HUES64 (cell line): Measurements from ENCODE around the gene LHFPL2. TPM values are rescaled to one million over a fixed set of nuclear protein-coding genes. Genes with fewer than 3 reads are reported as not detected.
"Not testable (repeated sequence)": the region's sequence is repeated elsewhere in the genome, so short reads cannot be mapped to it uniquely, and the experiment has no call there.

Experiments
- H3K27ac ChIP-seq: 2 replicates; pipeline ENCODE4 v1.7.0; 2013; ENCODE audit warnings: low read depth, low read length, inconsistent platforms
- H3K27me3 ChIP-seq: 2 replicates; pipeline ENCODE4 v1.6.1; 2013; ENCODE audit warnings: mild to moderate bottlenecking, low read length; ENCODE audit not compliant: insufficient read depth
- H3K36me3 ChIP-seq: 2 replicates; pipeline ENCODE4 v1.6.1; 2013; ENCODE audit warnings: mild to moderate bottlenecking, low read length; ENCODE audit not compliant: insufficient read depth
- H3K4me1 ChIP-seq: 2 replicates; pipeline ENCODE4 v1.6.1; 2013; ENCODE audit warnings: mild to moderate bottlenecking, low read length, moderate library complexity; ENCODE audit not compliant: insufficient read depth
- H3K4me3 ChIP-seq: 2 replicates; pipeline ENCODE4 v1.5.1; 2013; ENCODE audit warnings: mild to moderate bottlenecking, low read length, moderate library complexity
- H3K9ac ChIP-seq: 2 replicates; pipeline ENCODE4 v1.6.1; 2013; ENCODE audit warnings: mild to moderate bottlenecking, low read depth, low read length
- H3K9me3 ChIP-seq: 2 replicates; pipeline ENCODE4 v1.6.1; 2013; ENCODE audit warnings: low read depth, low read length; ENCODE audit not compliant: insufficient read depth
- WGBS: fragments of 150-250, 120-280 bp; methylation state at CpG from one replicate; pipeline ENCODE4 v1.1.7; 2013; ENCODE audit warnings: missing lambda C conversion rate; 5-methylcytosine and 5-hydroxymethylcytosine counted together
- polyA plus RNA-seq, 2 experiments: library from polyadenylated mRNA; stranded (reverse); fragments of 50-300 nt; gene quantifications; one replicate each; pipeline ENCODE4 v1.2.3, GENCODE V29; 2013

The LHFPL2 gene, protein sequence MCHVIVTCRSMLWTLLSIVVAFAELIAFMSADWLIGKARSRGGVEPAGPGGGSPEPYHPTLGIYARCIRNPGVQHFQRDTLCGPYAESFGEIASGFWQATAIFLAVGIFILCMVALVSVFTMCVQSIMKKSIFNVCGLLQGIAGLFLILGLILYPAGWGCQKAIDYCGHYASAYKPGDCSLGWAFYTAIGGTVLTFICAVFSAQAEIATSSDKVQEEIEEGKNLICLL
- polyA plus RNA-seq (2013, experiment 1 of 2), result 22.9 TPM
- polyA plus RNA-seq (2013, experiment 2 of 2), result 22.4 TPM

DNA sequence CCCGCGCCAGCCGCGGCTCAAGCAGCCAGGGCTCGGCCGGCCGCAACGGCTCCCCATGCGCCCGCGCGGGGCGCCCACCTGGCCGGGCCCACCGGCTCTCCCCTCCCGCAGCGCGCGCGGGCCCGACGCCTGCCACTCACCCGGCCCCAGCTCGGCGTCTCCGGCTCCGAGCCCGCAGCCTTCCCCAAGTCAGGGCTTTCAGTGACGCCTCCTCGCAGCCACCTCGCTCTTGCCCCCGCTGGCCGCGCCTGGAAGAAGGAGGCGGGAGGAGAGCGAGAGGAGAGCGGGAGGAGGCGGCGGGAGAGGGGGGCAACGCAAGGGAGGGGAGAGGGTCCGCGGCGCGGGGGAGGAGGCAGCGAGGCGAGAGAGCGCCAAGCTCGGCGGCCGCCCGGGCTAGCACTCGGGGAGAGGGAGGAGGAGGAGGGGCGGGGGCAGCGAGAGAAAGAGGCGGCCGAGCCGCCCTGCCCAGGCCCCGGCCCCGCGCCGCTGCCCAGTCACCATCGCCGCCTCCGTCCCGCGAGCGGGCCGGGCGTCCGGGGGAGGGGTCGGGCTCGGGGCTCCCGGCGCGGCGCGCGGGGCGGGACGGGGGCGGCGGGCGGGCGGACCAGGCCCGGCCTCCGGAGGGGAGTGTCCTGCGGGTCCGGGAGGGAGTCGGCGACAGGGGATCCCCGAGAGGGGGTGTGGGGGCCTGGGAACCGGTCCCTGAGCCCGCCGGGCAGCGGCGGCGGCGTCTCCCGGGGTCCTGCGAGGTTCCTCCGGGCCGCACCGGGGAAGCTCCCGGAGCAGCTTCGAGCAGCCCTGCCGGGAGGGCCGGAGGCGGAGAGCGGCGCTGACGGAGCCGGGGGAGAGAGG, at the start of gene LHFPL2:
TSS of gene LHFPL2 (minus strand) at position 414 of the 852 bp plus-strand sequence. CDS start 138,559 bp downstream, outside the sequence.
- Histone ChIP-seq H3K27me3 (no peaks in the 10 kb centered on the region), H3K9ac (peak within 1 kb of the TSS; percentile 79), H3K4me1 (peaks cover 26% of the 10 kb centered on the region), H3K27ac (peak within 1 kb of the TSS; percentile 85), H3K9me3 (no peaks in the 10 kb centered on the region), H3K36me3 (peaks cover 13% of the 10 kb centered on the region; the same call in 1 of the 2 replicates), H3K4me3 (peak within 1 kb of the TSS; percentile 89)
- WGBS, result under 1% methylated on average over 112 of the region's 112 CpGs

DNA sequence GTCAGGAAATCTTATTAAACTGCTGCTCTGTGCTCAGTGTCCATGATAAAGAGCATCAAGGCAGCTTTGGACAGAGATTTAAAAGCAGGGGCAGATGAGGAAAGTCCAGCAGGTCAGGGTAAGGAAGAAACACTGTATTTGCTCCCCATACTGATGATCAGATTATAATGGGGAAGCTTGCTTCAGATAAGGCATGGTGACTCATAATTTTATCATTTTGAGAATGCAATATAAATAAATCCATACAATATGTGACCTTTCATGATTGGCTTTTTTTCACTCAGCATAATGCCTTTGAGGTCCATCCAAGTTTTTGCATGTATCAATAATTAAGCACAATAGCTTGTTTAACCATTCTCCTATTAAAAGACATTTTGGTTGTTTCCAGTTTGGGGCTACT, 48.1 kb upstream of the LHFPL2 start:
- no peaks in the 10 kb centered on the region for H3K36me3 ChIP-seq
- H3K27ac ChIP-seq, result no peak overlapping the region
- H3K9ac ChIP-seq, result no peak overlapping the region
- peaks cover 2% of the 10 kb centered on the region; the same call in 1 of the 2 replicates for H3K4me1 ChIP-seq
- H3K4me3 ChIP-seq, result no peak overlapping the region
- H3K9me3 ChIP-seq, result no peaks in the 10 kb centered on the region
- no peaks in the 10 kb centered on the region for H3K27me3 ChIP-seq

- H3K27me3 ChIP-seq, result not testable (repeated sequence)
- WGBS, result 87% methylated on average over 4 of the region's 4 CpGs
Measured at GRCh38 chr5:78696052-78696451, 47.5 kb upstream of the LHFPL2 start.

DNA sequence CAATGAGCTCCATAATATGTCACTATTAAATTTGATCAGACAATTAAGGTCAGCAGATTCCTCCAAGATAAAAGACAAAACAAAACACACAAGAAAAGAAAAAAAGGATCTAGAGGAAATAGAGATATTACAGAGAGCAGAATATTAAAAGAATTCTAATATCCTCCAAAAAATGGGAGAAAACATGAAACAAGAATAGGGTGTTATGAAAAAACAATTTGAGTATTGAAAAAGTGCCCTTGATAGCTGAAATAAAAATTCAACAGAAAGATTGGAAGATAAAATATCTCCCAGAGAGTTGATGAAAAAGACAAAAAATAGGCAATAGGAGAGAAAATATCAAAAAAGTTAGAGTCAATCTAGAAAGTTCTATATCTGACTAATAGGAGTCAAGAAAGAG, 44.8 kb upstream of the LHFPL2 start:
- Histone ChIP-seq H3K27me3 (no peaks in the 10 kb centered on the region), H3K4me1 (peaks cover 20% of the 10 kb centered on the region), H3K9ac (no peak overlapping the region), H3K27ac (no peak overlapping the region), H3K9me3 (no peaks in the 10 kb centered on the region), H3K36me3 (no peaks in the 10 kb centered on the region), H3K4me3 (no peak overlapping the region)

More at GRCh38 chr5:78696052-78696451, 47.5 kb upstream of the LHFPL2 start:
- not testable (repeated sequence) for H3K9ac ChIP-seq, H3K4me3 ChIP-seq, H3K27ac ChIP-seq, H3K36me3 ChIP-seq, H3K9me3 ChIP-seq, H3K4me1 ChIP-seq

- no peak overlapping the region for H3K4me3 ChIP-seq
- H3K36me3 ChIP-seq, result no peaks in the 10 kb centered on the region
- H3K9ac ChIP-seq, result no peak overlapping the region
- WGBS, result 68% methylated on average over 2 of the region's 2 CpGs
- H3K4me1 ChIP-seq, result peaks cover 20% of the 10 kb centered on the region
- no peaks in the 10 kb centered on the region for H3K9me3 ChIP-seq
- no peak overlapping the region for H3K27ac ChIP-seq
- no peaks in the 10 kb centered on the region for H3K27me3 ChIP-seq
Measured at GRCh38 chr5:78691084-78691960, 42.8 kb upstream of the LHFPL2 start.

DNA sequence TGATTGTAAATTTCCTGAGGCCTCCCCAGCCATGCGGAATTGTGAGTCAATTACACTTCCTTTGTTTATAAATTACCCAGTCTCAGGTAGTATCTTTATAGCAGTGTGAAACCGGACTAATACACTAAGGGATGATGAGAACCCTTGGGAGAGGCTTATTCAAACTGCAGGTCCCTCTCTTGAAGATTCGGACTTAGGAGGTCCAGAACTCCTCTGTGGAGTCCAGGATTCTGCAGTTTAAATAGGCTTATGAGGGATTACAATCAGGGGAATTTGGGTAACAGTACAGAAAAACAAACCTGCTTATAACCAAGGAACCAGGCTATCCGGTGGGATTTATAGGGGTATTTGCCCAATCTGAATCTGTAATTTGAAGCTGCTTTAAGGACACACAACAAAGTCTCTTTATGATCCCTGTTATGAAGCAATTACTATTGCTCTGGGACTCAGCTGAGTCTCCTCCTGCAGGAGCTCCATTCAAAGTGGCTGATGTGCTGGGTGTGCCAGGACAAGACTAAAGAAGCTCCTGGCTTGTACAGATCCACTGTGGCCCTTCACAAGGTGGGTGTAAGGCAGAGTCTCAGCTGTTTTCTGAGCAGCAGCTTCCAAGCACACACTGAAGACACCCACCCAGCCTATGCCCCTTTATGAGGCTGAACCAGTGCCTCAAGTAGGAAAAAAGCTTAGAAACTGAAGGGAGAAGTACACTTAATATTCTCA, 41.8 kb upstream of the LHFPL2 start:
- Histone ChIP-seq H3K9ac (no peak overlapping the region), H3K4me1 (peaks cover 20% of the 10 kb centered on the region), H3K27ac (0 out of 2 replicates have a peak overlapping the region, but pooled peaks have one; percentile 35), H3K9me3 (no peaks in the 10 kb centered on the region), H3K36me3 (no peaks in the 10 kb centered on the region), H3K4me3 (no peak overlapping the region), H3K27me3 (no peaks in the 10 kb centered on the region)
- WGBS, result 62% methylated on average over 4 of the region's 4 CpGs

DNA sequence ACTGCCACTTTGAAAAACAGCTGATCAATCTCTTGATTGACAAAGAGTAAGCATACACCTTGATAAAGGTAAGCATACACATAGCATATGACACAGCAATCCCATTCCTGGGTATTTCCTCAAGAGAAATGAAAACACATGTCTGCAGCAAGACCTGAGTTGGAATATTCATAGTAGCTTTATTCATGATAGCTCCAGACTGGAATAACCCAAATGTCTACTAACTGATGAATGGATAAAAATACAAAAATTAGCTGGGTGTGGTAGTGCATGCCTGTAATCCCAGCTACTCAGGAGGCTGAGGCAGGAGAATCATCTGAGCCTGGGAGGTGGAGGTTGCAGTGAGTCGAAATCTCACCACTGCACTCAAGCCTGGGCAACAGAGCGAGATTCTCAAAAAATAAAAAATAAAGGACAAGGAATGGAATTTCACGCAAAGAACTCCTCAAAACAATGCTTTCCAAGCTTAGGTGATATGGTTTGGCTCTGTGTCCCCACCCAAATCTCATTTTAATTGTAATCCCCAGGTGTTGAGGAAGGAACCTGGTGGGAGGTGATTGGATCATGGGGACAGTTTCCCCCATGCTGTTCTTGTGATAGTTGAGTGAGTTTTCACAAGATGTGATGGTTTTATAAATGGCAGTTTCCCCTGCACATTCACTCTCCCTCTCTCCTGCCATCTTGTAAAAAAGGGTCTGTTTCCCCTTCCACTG, 41.1 kb upstream of the LHFPL2 start:
- H3K27ac ChIP-seq, result no peak overlapping the region
- WGBS, result 78% methylated on average over 3 of the region's 3 CpGs

GRCh38 chr5:78687514-78687913, 38.9 kb upstream of the LHFPL2 start:
- not testable (repeated sequence) for H3K27me3 ChIP-seq, H3K4me3 ChIP-seq, H3K27ac ChIP-seq, H3K9me3 ChIP-seq, H3K9ac ChIP-seq, H3K36me3 ChIP-seq
- 99% methylated on average over 4 of the region's 4 CpGs for whole genome bisulfite sequencing
- H3K4me1 ChIP-seq, result peaks cover 20% of the 10 kb centered on the region

More for the DNA sequence above, 41.1 kb upstream of the LHFPL2 start:
- Histone ChIP-seq H3K4me3 (no peak overlapping the region), H3K36me3 (no peaks in the 10 kb centered on the region), H3K4me1 (peaks cover 20% of the 10 kb centered on the region), H3K9ac (no peak overlapping the region), H3K27me3 (no peaks in the 10 kb centered on the region), H3K9me3 (no peaks in the 10 kb centered on the region)

DNA sequence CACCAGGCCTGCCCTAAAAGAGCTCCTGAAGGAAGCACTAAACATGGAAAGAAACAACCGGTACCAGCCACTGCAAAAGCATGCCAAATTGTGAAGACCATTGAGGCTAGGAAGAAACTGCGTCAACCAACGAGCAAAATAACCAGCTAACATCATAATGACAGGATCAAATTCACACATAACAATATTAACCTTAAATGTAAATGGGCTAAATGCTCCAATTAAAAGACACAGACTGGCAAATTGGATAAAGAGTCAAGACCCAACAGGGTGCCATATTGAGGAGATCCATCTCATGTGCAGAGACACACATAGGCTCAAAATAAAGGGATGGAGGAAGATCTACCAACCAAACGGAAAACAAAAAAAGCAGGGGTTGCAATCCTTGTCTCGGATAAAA, 35.3 kb upstream of the LHFPL2 start:
- not testable (repeated sequence) for H3K36me3 ChIP-seq, H3K27ac ChIP-seq, H3K4me1 ChIP-seq, H3K4me3 ChIP-seq, H3K9ac ChIP-seq, H3K27me3 ChIP-seq
- peaks cover 11% of the 10 kb centered on the region for H3K9me3 ChIP-seq
- 97% methylated on average over 2 of the region's 5 CpGs for WGBS

DNA sequence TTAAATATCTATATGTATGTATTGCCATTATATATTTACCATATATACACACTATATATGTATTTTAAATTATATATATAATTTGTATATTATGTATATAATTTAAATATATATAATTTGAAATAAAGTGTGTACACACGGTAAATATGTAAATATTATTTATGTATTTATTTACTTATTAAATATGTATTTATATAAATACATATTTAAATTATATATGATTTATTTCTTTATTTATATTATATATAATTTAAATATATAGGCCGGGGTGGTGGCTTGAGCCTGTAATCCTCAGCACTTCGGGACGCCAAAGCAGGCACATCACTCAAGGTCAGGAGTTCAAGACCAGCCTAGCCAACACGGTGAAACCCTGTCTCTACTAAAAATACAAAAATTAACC, 31.3 kb upstream of the LHFPL2 start:
- no peak overlapping the region for H3K27ac ChIP-seq
- H3K36me3 ChIP-seq, result no peaks in the 10 kb centered on the region
- no peak overlapping the region for H3K4me3 ChIP-seq
- no peak overlapping the region for H3K9ac ChIP-seq
- H3K4me1 ChIP-seq, result no peaks in the 10 kb centered on the region
- peaks cover 11% of the 10 kb centered on the region for H3K9me3 ChIP-seq
- H3K27me3 ChIP-seq, result no peaks in the 10 kb centered on the region
- WGBS, result 94% methylated on average over 4 of the region's 5 CpGs
